Heart left ventricle (tissue), 13 donors: Measurements from ENCODE around the gene DIABLO.

Source experiments
- CTCF ChIP-seq, 12 donors: fragments of 200-600 bp; sonication (generic) in 4 of 12; IDR thresholded peaks; one replicate each; pipeline versions ENCODE4 v1.5.0 to v1.8.0; 2018 to 2022; ENCODE audit warnings: antibody characterized with exemption in 12 of 12, mild to moderate bottlenecking in 5 of 12
- POLR2A ChIP-seq, 2 donors: fragments of 450-650 bp; IDR thresholded peaks; one replicate each; pipeline ENCODE4 v1.6.1; 2017; ENCODE audit warnings: antibody characterized with exemption in 2 of 2, mild to moderate bottlenecking in 2 of 2, moderate library complexity in 2 of 2
- donor health status: ischemic (EF 13 %, LVEDD 7.1; RV severe dilation, severe dysfunction).
- donor health status: DM: no; HTN: yes; CAD: no.
- donor health status: DM: no; HTN: no; CAD: no.
- donor health status: ischemic (EF 25% LVEDD 6.9; RV normal size, moderate dysfunction).
- donor health status: ischemic (EF 25% LVEDD 5.7; RV mildly dilated, moderate dysfunction).
- donor health status: ischemic (EF 35%, LVEDD 5.7; RV mildly dilated, moderate dysfunction).
- donor health status: nonischemic (EF 11% LVEDD 7.7; RV severe dilation, severe dysfunction).
- donor health status: DM: yes; HTN: yes; CAD: no.
- donor health status: PGD.
- donor health status: ischemic (EF 29% LVEDD 5.4; RV normal size, mild dysfunction).
- donor health status: nonischemic (EF 23%, LVEDD 6.1; RV moderate dilation, normal function).

DNA sequence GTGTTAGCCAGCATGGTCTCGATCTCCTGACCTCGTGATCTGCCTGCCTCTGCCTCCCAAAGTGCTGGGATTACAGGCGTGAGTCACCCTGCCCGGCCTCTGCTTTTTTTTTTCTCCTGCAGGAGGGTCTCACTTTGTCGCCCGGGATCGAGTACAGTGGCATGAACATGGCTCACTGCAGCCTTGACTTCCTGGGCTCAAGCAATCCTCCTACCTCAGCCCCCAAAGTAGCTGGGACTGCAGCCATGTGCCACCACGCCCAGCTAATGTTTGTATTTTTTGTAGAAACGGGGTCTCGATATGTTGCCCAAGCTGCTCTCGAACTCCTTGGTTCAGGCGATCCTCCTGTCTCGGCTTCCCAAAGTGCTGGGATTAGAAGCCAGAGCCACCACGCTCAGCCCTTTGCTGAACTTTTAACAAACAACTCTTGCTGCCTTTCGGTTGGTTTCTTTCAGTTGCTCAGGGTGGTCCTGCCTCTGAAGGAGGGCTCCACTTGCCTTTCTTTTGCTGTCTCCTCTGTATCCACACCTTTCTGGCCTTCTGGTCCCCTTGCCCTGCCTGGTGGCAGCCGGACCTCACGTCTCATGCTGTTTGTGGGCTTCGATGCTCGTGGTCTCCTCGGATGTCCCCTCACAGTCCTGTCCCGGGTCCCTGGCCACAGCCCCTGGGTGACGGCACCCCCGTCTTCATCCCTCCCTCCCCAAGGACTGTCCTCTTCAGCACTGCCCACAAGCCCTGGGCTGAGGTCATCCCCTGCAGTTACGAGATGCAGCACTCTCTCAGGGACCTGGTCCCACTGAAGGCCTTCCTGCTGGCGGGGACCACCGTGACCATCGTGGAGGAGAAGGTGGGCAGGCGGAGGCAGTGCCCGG lies 26.1 kb downstream of the DIABLO start:
- no peak for TF ChIP-seq POLR2A (IDR thresholded peaks at IDR 0.05)
- no peak for TF ChIP-seq CTCF (IDR thresholded peaks at IDR 0.05)
